ENCODE data around the gene ECM1.

ECM1 gene

DNA sequence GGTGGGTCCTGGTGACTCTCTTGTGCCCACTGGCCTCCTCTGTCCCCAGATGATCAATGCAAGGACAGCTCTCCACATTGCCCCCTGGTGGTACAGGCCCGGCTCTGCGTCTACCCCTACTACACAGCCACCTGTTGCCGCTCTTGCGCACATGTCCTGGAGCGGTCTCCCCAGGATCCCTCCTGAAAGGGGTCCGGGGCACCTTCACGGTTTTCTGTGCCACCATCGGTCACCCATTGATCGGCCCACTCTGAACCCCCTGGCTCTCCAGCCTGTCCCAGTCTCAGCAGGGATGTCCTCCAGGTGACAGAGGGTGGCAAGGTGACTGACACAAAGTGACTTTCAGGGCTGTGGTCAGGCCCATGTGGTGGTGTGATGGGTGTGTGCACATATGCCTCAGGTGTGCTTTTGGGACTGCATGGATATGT lies 52.1 kb downstream of the ECM1 start:
- peak; percentile 92 for DNase-seq

DNA sequence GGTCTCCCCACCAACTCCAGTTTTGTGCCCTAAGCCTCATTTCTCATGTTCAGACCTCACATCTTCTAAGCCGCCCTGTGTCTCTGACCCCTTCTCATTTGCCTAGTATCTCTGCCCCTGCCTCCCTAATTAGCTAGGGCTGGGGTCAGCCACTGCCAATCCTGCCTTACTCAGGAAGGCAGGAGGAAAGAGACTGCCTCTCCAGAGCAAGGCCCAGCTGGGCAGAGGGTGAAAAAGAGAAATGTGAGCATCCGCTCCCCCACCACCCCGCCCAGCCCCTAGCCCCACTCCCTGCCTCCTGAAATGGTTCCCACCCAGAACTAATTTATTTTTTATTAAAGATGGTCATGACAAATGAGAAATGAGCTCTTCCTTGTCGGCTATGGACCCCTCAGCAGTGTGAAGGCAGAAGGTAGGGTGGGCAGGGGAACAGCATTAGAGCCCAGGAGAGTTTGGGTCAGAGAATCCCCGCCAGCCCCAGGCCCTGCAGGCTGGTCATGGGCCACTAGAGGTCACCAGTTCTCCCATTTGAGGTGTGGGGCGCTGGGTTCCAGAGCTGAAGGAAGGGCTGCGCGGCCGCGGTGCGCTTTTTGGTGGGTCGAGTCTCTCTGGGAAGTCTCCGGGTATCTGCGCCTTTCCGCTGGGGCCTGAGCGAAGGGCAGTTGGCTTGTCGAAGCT lies 52.8 kb downstream of the ECM1 start:
- peak; percentile 97 for DNase-seq

DNA sequence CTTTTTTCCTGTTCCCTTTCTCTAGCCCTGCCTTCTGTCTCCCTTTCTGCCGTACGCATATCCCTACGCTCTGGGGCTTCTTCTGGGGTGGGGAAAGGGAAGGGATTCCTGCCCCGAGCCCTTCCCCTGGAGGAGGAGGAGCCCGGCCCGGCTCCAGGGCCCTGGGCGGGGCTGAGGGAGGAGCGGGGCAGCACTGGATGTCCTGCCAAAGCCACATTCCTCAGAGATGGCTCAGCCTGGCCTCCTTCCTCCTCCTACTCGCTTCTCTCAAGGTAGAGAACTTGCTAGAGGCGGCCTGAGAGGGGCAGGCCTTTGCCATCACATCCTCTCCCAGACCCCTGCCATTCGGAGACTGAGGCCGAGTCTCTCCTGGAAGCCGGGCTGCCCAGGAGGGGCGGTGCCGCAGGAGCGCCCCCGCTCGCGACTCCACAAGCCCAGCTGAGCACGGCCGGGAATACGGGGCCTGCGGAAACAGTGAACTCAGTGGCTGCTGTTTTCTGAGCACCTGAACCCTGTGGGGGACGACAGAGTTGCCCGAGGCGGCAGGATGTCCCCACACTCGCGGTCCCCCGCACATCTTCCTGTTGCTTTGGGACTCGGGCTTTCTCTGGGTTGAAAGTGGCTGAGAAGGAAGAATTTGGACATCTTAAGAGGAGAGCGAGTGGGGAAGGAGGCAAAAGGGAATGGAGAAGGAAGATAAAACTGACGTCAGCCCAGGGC lies 53.5 kb downstream of the ECM1 start:
- DNase-seq: peak; percentile 97

DNA sequence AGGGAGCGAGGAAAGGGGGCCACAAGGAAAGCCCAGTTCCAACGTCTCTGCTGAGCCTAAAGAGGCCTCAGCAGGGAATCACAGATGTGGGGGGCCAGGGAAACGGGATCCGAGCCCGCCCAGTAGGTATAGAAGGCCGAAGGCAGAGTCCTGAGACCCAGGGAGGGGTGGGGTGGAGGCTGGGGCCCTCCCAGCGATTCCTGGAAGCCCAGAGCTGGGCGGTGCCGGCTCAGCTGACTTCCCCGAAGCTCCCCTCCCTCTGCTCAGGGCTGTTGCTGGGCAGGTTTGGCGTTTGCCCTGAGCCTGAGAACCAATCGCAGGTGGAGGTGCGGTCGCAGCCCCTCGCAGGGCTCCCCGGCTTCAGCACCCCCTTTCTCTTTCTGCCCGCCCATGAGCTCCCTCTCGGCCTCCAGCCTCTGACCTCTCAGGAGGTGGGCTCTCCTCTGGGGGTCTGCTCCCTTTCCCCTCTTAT lies 54.1 kb downstream of the ECM1 start:
- DNase-seq: peak; percentile 98

DNA sequence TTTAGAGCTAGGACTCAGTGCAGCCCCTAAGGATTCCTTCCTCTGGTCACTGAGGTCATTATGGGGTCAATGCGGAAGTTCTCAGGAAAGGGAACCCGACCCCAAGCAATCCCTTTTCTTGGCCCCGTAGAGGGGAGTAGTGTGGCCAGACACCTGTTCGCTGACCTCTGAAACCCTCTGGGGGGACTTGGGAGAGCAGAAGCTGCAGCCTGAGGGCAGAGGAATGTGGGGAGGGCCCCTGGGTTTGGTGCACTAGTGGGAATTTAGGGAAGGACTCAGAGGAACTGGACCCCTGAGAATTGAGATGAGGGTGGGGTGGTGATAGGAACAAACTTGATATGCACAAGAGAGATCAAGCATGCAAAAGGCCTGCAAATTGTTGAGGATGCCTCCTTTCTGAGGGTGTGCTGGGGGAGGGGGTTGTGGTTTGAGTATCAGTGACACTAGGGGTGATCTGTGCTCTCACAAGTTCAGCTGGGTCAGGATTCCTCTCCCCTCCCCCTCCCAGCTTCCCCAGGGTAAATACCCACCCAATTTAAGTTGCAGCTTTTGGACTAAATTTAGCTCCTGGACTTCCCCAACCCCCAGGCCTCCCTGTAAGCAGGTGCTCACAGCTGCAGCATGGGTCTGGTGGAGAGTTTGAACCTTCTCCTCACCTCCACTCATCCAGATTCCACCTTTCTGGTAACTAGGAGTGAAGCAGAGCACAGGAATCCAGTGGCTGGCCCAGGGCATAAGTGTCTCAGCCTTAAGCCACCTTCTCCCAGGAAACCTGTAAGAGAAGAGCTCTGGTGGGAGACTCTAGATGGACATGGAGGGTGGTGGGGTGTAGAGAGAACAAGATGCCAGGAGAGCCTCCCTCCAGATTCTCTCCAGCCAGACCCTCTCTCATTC lies 54.8 kb downstream of the ECM1 start:
- DNase-seq: peak; percentile 90

Measured in OCI-M1 (cell line).